BE2C (cell line): Measurements from ENCODE around the gene ZSCAN1.

Experiments
- DNase-seq: peaks from one replicate; pipeline ENCODE4 v3.0.0-alpha.2; 2020
- H3K27me3 ChIP-seq: fragments of 250-450 bp; sonication (Bioruptor Pico); 2 replicates; pipeline ENCODE4 v1.5.1; 2020; ENCODE audit warnings: mild to moderate bottlenecking
- H3K36me3 ChIP-seq: fragments of 250-450 bp; sonication (Bioruptor Pico); 2 replicates; pipeline ENCODE4 v1.5.1; 2020; ENCODE audit warnings: mild to moderate bottlenecking
- H3K4me1 ChIP-seq: fragments of 250-450 bp; sonication (Bioruptor Pico); 2 replicates; pipeline ENCODE4 v1.5.1; 2020
- H3K4me3 ChIP-seq: 2 replicates; pipeline ENCODE4 v1.5.1; 2011; ENCODE audit warnings: low read depth, low read length
- H3K9me3 ChIP-seq: fragments of 250-450 bp; sonication (Bioruptor Pico); 2 replicates; pipeline ENCODE4 v1.5.1; 2020
- CTCF ChIP-seq: IDR thresholded peaks from 2 replicates; pipeline ENCODE4 v1.5.1; 2012; ENCODE audit warnings: mild to moderate bottlenecking, low read depth, low read length

Gene ZSCAN1

DNA sequence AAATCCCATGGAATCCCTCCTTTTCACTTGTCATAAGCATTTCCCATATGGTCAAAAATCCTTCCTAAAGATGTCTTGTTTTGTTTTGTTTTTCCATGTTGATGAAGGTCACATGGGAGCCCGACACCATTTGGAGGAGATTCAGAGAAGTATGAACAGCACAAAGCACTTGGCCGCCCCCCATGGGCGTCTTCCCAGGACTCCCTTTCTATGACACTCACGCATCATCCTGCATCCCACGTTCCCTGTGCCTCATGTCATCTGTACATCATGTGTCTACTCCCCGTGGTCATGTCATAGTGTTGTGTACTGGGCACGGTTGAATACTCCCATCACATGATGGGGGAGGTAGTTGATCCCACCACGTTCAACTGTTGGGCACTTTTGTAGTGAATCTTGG, 2.0 kb downstream of the ZSCAN1 start:
- no peak for DNase-seq
- Histone ChIP-seq H3K4me3 (no peak overlapping the region), H3K4me1 (no peaks in the 10 kb centered on the region), H3K36me3 (no peaks in the 10 kb centered on the region), H3K9me3 (peaks cover 3% of the 10 kb centered on the region; the same call in 1 of the 2 replicates), H3K27me3 (no peaks in the 10 kb centered on the region)
- no peak for TF ChIP-seq CTCF

DNA sequence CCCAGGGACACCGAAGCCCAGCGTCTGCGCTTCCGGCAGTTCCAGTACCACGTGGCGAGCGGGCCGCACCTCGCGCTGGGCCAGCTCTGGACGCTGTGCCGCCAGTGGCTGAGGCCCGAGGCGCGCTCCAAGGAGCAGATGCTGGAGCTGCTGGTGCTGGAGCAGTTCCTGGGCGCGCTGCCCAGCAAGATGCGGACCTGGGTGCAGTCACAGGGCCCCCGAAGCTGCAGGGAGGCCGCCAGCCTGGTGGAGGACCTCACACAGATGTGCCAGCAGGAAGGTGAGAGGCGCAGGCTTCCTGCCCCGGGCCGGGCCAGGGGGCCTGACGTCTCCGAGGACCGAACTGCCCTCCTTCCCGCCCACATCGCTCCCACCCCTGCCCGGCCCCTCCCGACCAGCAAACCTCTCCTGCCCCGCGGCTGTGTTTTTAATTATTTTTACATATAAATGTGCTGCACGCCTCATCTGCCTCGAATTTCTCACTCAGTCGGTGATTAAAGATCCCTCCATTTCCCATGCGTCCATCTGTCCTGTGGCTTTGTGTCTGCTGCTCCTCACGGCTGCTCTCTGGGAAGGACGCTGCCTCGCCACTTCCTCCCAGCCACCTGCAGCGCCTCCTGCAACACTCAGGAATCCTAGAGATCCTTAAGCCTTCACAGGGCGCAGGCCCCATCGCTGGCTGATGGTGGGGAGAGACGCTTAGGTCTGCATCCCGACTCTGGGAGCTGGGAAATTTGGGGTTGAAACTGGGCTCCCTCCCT, 4.3 kb downstream of the ZSCAN1 start:
- Histone ChIP-seq H3K9me3 (peaks cover 3% of the 10 kb centered on the region; the same call in 1 of the 2 replicates), H3K36me3 (no peaks in the 10 kb centered on the region), H3K27me3 (no peaks in the 10 kb centered on the region), H3K4me1 (no peaks in the 10 kb centered on the region), H3K4me3 (no peak overlapping the region)
- no peak for TF ChIP-seq CTCF
- DNase-seq = peak; percentile 26

GRCh38 chr19:58038688-58039204, 4.9 kb downstream of the ZSCAN1 start:
- TF ChIP-seq CTCF = no peak
- Histone ChIP-seq H3K9me3 (peaks cover 3% of the 10 kb centered on the region; the same call in 1 of the 2 replicates), H3K36me3 (no peaks in the 10 kb centered on the region), H3K4me1 (no peaks in the 10 kb centered on the region), H3K27me3 (no peaks in the 10 kb centered on the region), H3K4me3 (no peak overlapping the region)
- DNase-seq = no peak

DNA sequence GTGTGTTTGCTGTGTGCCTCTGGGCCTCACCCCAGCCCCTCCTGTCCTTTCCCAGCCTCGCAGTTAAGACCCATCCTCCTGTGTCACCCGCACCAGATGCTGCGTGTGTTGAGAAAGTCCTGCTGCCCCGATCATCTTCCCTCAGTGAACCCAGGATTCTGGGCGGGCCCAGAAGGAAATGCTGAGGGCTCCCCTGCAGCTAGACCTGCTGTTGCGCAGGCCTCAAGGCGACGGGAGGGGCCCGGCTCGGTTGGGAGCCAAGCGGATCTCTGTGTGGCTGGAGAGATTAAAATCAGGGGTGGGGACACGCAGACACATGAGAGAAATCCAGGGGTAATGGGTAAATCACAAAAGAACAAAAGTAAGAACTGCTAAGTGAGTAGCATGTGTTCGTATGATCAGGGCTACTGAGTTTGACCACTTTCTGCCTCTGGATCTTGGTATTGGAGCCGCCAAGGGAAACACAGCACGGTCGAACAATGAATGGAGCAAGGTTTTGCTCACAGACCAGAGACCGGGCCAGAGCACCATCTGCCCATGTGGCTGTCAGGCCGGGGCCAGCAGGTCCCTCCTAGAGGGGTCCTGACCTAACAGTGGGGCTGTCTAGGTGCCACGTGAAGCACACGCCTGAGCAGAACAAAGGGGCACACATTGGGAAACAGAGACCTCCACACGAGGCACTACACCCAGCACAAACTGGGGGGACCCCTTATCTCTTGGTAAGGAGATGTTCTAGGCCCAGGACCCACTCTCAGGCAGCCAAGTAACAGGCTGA, 7.1 kb downstream of the ZSCAN1 start:
- no peak for TF ChIP-seq CTCF
- Histone ChIP-seq H3K4me1 (no peaks in the 10 kb centered on the region), H3K27me3 (no peaks in the 10 kb centered on the region), H3K9me3 (peaks cover 3% of the 10 kb centered on the region; the same call in 1 of the 2 replicates), H3K4me3 (no peak overlapping the region), H3K36me3 (no peaks in the 10 kb centered on the region)
- no peak for DNase-seq

DNA sequence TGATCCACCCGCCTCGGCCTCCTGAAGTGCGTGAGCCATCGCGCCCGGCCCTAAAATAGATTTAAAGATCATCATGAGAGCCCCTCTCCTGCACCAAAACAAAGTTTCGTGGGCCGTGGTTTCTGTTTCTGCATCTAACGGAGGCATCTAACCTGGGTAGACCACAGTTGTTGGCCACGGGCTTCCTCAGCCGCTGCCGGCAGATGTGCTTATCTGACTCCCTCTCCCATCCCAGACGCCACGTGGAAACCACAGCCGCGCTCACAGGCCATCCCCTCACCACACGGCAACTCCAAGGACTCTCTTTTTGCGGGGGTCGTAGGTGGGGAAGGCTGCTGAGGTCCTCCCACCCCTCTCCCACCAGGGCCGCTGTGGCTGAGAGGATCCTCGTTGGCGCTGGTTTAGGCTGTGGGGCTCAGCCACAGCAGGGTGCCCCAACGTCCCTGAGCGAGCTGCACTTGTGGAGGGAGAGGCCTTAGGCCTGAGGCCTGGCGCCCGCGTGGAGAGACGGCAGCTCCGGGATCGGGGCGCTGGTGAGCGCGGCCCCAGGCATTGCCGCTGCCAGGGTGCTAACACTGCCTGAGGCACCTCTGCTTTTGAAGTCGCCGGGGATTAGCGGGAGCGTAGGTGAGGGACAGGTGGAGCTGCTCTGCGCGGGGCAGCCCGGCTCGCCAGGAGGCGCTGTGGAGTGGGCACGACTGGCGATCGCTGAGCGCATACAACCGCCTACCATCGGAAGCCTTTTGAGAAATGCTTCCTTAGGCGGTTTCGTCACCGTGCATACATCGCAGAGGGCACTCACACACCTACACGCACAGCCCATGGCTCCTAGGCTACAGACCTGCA, 8.9 kb downstream of the ZSCAN1 start:
- DNase-seq = no peak
- Histone ChIP-seq H3K4me1 (no peaks in the 10 kb centered on the region), H3K4me3 (no peak overlapping the region), H3K9me3 (peaks cover 3% of the 10 kb centered on the region; the same call in 1 of the 2 replicates), H3K36me3 (no peaks in the 10 kb centered on the region), H3K27me3 (no peaks in the 10 kb centered on the region)
- no peak for TF ChIP-seq CTCF
